Renal cortex interstitium (tissue), 15 donors: ENCODE results near the gene MKNK2. TPM values are rescaled to one million over a fixed set of nuclear protein-coding genes. Genes with fewer than 3 reads are reported as not detected.
"Not testable (repeated sequence)": the region's sequence is repeated elsewhere in the genome, so short reads cannot be mapped to it uniquely, and the experiment has no call there.

Source experiments
- DNase-seq, 11 donors: peaks; one replicate each; pipeline ENCODE4 v3.0.0-alpha.2; 2013; ENCODE audit warnings: low read depth in 9 of 11, low spot score in 4 of 11; ENCODE audit errors: extremely low read depth in 1 of 11
- long read RNA-seq, 16 experiments: transcript quantifications; one replicate each; lab custom pipeline, GENCODE V29; 2026
- polyA plus RNA-seq, 3 donors: library from polyadenylated mRNA; unstranded; fragments of 120-200 nt; gene quantifications; one replicate each; pipeline ENCODE4 v1.2.1, GENCODE V29; 2013; ENCODE audit not compliant: insufficient read length in 3 of 3

MKNK2 gene
- polyA plus RNA-seq: 10 to 100 TPM; 54.7 to 79.1 (median 77.8) TPM
- long read RNA-seq, donor 1: 0 reads
- long read RNA-seq, donor 2, partial matches to known transcripts: 0 of 4 reads
- long read RNA-seq, donor 2, other reads (novel, unspliced or antisense): 0 of 4 reads
- long read RNA-seq, donor 3, transcript MKNK2-201 (14 exons, 3,774 nt): major isoform, 7 of 10 reads
- long read RNA-seq, donor 3, partial matches to known transcripts: 0 of 10 reads
- long read RNA-seq, donor 3, other reads (novel, unspliced or antisense): 0 of 10 reads
- long read RNA-seq, donor 4, transcript MKNK2-201 (14 exons, 3,774 nt): major isoform, 8 of 21 reads
- long read RNA-seq, donor 4, transcript MKNK2-202 (14 exons, 1,744 nt): major isoform, 8 of 21 reads
- long read RNA-seq, donor 4, partial matches to known transcripts: 0 of 21 reads
- long read RNA-seq, donor 4, other reads (novel, unspliced or antisense): 5 of 21 reads
- long read RNA-seq, donor 5: 0 reads
- long read RNA-seq, donor 6, transcript MKNK2-201 (14 exons, 3,774 nt): minor isoform, 8 of 20 reads
- long read RNA-seq, donor 6, transcript MKNK2-202 (14 exons, 1,744 nt): major isoform, 9 of 20 reads
- long read RNA-seq, donor 6, partial matches to known transcripts: 0 of 20 reads
- long read RNA-seq, donor 6, other reads (novel, unspliced or antisense): 0 of 20 reads
- long read RNA-seq, donor 7, transcript MKNK2-202 (14 exons, 1,744 nt): major isoform, 12 of 22 reads
- long read RNA-seq, donor 7, transcript MKNK2-201 (14 exons, 3,774 nt): minor isoform, 5 of 22 reads
- long read RNA-seq, donor 7, partial matches to known transcripts: 0 of 22 reads
- long read RNA-seq, donor 7, other reads (novel, unspliced or antisense): 0 of 22 reads
- long read RNA-seq, donor 8: 0 reads
- long read RNA-seq, donor 9, transcript MKNK2-201 (14 exons, 3,774 nt): major isoform, 8 of 17 reads
- long read RNA-seq, donor 9, transcript MKNK2-202 (14 exons, 1,744 nt): minor isoform, 6 of 17 reads
- long read RNA-seq, donor 9, partial matches to known transcripts: 0 of 17 reads
- long read RNA-seq, donor 9, other reads (novel, unspliced or antisense): 0 of 17 reads
- long read RNA-seq, donor 10, transcript MKNK2-202 (14 exons, 1,744 nt): minor isoform, 8 of 18 reads
- long read RNA-seq, donor 10, transcript MKNK2-201 (14 exons, 3,774 nt): major isoform, 9 of 18 reads
- long read RNA-seq, donor 10, partial matches to known transcripts: 0 of 18 reads
- long read RNA-seq, donor 10, other reads (novel, unspliced or antisense): 0 of 18 reads
- long read RNA-seq, donor 11, partial matches to known transcripts: 0 of 4 reads
- long read RNA-seq, donor 11, other reads (novel, unspliced or antisense): 0 of 4 reads
- long read RNA-seq, donor 12, partial matches to known transcripts: 0 of 5 reads
- long read RNA-seq, donor 12, other reads (novel, unspliced or antisense): 0 of 5 reads
- long read RNA-seq, donor 13: 0 reads
- long read RNA-seq, donor 14, transcript MKNK2-201 (14 exons, 3,774 nt): major isoform, 5 of 10 reads
- long read RNA-seq, donor 14, partial matches to known transcripts: 0 of 10 reads
- long read RNA-seq, donor 14, other reads (novel, unspliced or antisense): 0 of 10 reads
- long read RNA-seq, donor 15, partial matches to known transcripts: 0 of 4 reads
- long read RNA-seq, donor 15, other reads (novel, unspliced or antisense): 0 of 4 reads
- long read RNA-seq, donor 16, transcript MKNK2-202 (14 exons, 1,744 nt): minor isoform, 14 of 200 reads
- long read RNA-seq, donor 16, transcript MKNK2-201 (14 exons, 3,774 nt): major isoform, 26 of 200 reads
- long read RNA-seq, donor 16, partial matches to known transcripts: 144 of 200 reads
- long read RNA-seq, donor 16, other reads (novel, unspliced or antisense): 13 of 200 reads

GRCh38 chr19:2050991-2051772, at the start of gene MKNK2:
MKNK2 (minus strand) TSS chr19:2051244; CDS start chr19:2050851, 393 bp downstream.
- peak in 9 of 11 donors; percentile 80 to 93 (median 86) for DNase-seq

DNA sequence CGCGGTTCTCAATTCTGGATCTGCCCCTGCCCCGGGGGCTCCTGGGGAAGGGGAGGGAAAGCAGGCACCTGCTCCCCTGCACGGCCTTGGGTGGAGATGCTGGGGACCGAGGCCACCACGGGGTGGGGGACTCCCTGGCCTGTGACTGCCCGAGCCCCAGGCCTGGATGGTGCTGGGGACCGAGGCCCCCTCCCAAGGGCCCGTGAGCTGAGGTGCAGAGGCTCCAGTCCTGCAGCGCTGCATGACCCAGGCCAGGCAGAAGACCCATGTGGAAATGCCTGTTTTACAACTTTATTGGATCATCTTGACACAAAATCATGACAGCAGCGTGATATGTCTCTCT, 49.6 kb upstream of the MKNK2 start:
- DNase-seq: no peak

DNA sequence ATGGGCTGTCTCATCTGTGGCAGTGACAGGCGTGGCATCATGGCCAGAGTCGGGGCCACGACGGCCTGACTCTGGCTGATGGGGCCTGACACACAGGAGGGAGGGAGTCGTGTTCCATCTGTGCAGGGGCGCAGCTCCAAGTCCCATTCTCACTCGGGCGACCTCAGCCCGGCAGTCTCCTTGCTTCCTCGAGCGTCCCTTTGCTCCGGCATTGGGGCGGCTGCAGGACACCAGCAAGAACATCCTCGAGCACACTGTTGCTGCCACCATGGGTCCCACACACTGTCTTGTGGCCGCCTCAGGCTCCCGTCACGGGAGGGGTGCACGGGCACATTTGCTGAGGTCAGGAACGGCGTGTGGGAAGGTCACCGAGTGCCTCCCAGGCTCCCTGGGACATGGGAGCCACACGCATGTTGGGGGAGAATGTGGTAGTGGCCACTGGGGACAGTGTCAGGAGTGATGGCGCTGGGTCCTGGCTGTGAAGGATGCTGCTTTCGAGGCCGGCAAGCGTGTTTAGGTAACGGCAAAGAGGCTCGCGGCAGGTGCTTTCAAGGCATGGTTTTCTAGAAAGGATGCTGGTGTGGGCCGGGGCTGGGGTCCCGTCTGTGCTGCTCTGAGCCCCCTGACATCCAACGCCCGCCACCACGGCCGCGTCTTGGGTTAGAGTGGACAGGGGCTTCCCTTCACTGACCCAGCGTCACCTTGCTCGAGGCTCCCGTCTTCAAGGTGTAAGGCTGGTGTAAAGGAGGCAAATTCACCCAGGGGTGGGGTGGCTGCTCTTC, 49.1 kb upstream of the MKNK2 start:
- no peak for DNase-seq

GRCh38 chr19:2099054-2099501, 48.0 kb upstream of the MKNK2 start:
- DNase-seq: no peak

DNA sequence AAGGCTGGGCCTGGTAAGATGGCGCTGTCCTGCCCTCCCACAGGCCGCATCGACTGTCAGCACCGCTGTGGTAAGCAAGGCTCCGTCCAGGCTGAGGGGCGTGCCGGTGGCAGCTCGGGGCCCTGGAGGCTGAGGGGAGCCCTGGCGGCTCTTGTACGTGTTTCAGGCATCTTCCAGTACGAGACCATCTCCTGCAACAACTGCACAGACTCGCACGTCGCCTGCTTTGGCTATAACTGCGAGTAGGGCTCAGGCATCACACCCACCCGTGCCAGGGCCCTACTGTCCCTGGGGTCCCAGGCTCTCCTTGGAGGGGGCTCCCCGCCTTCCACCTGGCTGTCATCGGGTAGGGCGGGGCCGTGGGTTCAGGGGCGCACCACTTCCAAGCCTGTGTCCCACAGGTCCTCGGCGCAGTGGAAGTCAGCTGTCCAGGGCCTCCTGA, 46.9 kb upstream of the MKNK2 start:
- DNase-seq: no peak

- DNase-seq: no peak
Observed at GRCh38 chr19:2097203-2097885, 46.3 kb upstream of the MKNK2 start.

GRCh38 chr19:2096480-2097202, 45.6 kb upstream of the MKNK2 start, which contains the start of gene IZUMO4:
IZUMO4 (plus strand) TSS chr19:2096915; CDS start chr19:2096946, 31 bp downstream.
- DNase-seq: peak; percentile 90 to 98 (median 95)

DNA sequence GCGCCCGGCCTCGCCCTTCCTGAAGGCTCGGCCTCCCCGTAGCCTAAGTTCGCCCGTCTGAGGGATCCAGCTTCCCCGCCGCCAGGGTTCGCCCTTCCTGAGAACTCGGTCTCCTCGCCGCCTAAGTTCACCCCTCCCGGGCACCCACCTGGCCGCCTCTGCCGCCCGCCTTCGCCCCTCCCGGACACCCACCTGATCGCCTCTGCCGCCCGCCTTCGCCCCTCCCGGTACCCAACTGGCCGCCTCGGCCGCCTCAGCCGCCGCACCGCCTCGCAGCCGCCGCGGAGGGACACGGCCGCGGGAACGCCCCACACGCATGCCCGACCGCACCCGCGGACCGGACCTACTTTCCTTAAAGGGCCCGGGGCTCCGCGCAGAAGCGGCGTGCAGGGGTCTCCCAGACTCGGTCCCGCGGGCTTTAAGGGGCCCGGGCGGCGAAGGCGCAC, 45.0 kb upstream of the MKNK2 start, which contains the start of gene MOB3A:
TSS of gene MOB3A (minus strand) at position 293 of the 446 bp plus-strand sequence. CDS start 17,766 bp downstream, outside the sequence.
- DNase-seq: peak in 7 of 11 donors; percentile 79 to 92 (median 89)

DNA sequence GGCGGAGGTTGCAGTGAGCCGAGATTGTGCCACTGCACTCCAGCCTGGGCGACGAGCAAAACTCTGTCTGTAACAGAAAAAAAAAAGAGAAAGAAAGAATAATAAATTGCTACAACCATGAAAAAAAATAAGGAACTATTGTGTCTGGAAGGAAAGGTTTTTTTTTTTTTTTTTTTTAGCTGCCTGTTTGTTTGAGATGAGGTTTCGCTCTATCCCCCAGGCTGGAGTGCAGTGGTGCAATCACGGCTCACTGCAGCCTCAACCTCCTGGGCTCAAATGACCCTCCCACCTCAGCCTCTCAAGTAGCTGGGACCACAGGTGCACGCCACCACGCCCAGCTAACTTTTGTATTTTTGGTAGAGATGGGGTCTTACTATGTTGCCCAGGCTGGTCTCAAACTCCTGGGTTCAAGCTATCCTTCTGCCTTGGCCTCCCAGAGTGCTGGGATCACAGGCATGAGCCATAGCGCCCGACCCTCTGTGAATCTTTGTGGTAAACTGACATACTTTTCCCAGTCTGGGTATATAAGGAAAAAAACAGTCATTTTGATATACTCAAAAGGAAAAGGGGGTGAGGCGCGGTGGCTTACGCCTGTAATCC, 41.0 kb upstream of the MKNK2 start:
- DNase-seq: not testable (repeated sequence)

DNA sequence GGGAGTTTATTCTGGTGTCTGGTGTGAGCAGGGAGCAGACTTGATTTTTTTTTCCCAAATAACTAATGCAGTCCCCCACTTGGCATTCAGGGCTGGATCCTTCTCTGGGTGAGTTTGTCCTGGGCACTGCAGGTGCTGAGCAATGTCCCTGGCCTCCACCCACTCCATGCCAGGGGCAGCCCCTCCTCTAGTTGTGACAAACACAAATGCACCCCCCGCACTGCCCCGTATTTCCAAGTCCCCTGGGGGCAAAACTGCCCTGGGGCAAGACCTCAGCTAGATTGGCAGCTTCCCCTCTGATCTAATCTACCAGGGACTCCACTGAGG, 38.6 kb upstream of the MKNK2 start:
- no peak for DNase-seq

GRCh38 chr19:2089001-2089711, 38.1 kb upstream of the MKNK2 start:
- no peak for DNase-seq

- no peak for DNase-seq
Observed at GRCh38 chr19:2087621-2088100, 36.6 kb upstream of the MKNK2 start.

- DNase-seq: not testable (repeated sequence)
Observed at GRCh38 chr19:2086695-2087620, 35.9 kb upstream of the MKNK2 start.
